NCI-H345 treated with DMSO at 0.1 percent for 48 hours (cell line): ENCODE measurements around the gene QDPR.
"Not testable (repeated sequence)": the region's sequence is repeated elsewhere in the genome, so short reads cannot be mapped to it uniquely, and the experiment has no call there.

Experiments
- DNase-seq: peaks from one replicate; lab custom pipeline; 2025; ENCODE audit not compliant: unreplicated experiment; lab: John Stamatoyannopoulos, UW

Gene QDPR

GRCh38 chr4:17511950-17512795 is at the start of gene QDPR:
Gene QDPR, minus strand, starts transcription at chr4:17512090. Its CDS starts 36 bp downstream, at chr4:17512054.
- DNase-seq: no peak

- no peak for DNase-seq
These were observed 49.5 kb upstream of the QDPR start for GRCh38 chr4:17561195-17561909.

GRCh38 chr4:17560065-17560673 is 48.3 kb upstream of the QDPR start:
- DNase-seq: no peak

- DNase-seq: no peak
These were observed 47.8 kb upstream of the QDPR start for GRCh38 chr4:17559709-17560048.

GRCh38 chr4:17558941-17559708 is 47.2 kb upstream of the QDPR start:
- DNase-seq: no peak

- no peak for DNase-seq
These were observed 46.0 kb upstream of the QDPR start for GRCh38 chr4:17557880-17558279.

GRCh38 chr4:17556498-17556897 is 44.6 kb upstream of the QDPR start:
- DNase-seq: no peak

- DNase-seq: no peak
These were observed 42.7 kb upstream of the QDPR start for GRCh38 chr4:17554568-17554967.

- DNase-seq: no peak
These were observed 40.5 kb upstream of the QDPR start for GRCh38 chr4:17552427-17552826.

GRCh38 chr4:17550549-17550948 is 38.7 kb upstream of the QDPR start:
- no peak for DNase-seq

- DNase-seq: no peak
These were observed 34.8 kb upstream of the QDPR start for GRCh38 chr4:17546678-17547077.

GRCh38 chr4:17546222-17546621 is 34.3 kb upstream of the QDPR start:
- DNase-seq: no peak

GRCh38 chr4:17545374-17546140 is 33.7 kb upstream of the QDPR start:
- no peak for DNase-seq

GRCh38 chr4:17544831-17545234 is 32.9 kb upstream of the QDPR start:
- DNase-seq: peak; percentile 24

GRCh38 chr4:17544205-17544604 is 32.3 kb upstream of the QDPR start:
- DNase-seq: no peak

- not testable (repeated sequence) for DNase-seq
These were observed 25.2 kb upstream of the QDPR start for GRCh38 chr4:17537060-17537459.

- DNase-seq: no peak
These were observed 24.0 kb upstream of the QDPR start for GRCh38 chr4:17535906-17536305.

GRCh38 chr4:17535242-17535641 is 23.4 kb upstream of the QDPR start:
- no peak for DNase-seq

- DNase-seq: no peak
These were observed 22.8 kb upstream of the QDPR start for GRCh38 chr4:17534705-17535104.

GRCh38 chr4:17531538-17532285 is 19.8 kb upstream of the QDPR start:
- no peak for DNase-seq
